HL-60 (cell line): ENCODE results near the gene CFAP100.

Source experiments
- DNase-seq, 2 experiments: peaks; one replicate each; pipeline ENCODE4 v3.0.0-alpha.2; 2010 to 2020; ENCODE audit warnings: low read depth in 1 of 2, low spot score in 1 of 2
- H3K27ac ChIP-seq: fragments of 250-450 bp; sonication (Bioruptor Pico); replicated peaks from 2 replicates; pipeline ENCODE4 v1.5.1; 2020; ENCODE audit warnings: mild to moderate bottlenecking, moderate library complexity
- H3K27me3 ChIP-seq: fragments of 250-450 bp; sonication (Bioruptor Pico); 2 replicates; pipeline ENCODE4 v1.5.1; 2021; ENCODE audit warnings: mild to moderate bottlenecking, moderate library complexity; ENCODE audit not compliant: insufficient read depth, poor library complexity, severe bottlenecking
- H3K4me3 ChIP-seq: replicated peaks from 2 replicates; pipeline ENCODE4 v1.5.1; 2011; ENCODE audit warnings: mild to moderate bottlenecking, control low read depth, low read length; ENCODE audit not compliant: insufficient read depth
- CTCF ChIP-seq: IDR thresholded peaks from one replicate; pipeline ENCODE4 v1.5.1; 2011; ENCODE audit warnings: low read length, control low read depth, inconsistent platforms; ENCODE audit not compliant: insufficient read depth
- GABPA ChIP-seq: IDR thresholded peaks from 2 replicates; pipeline ENCODE4 v1.6.1; 2012; ENCODE audit warnings: low read depth
- POLR2AphosphoS5 ChIP-seq: IDR thresholded peaks from 2 replicates; pipeline ENCODE4 v1.6.1; 2012; ENCODE audit warnings: low read depth
- SPI1 ChIP-seq: IDR thresholded peaks from 2 replicates; pipeline ENCODE4 v1.6.1; 2012; ENCODE audit warnings: low read depth, mild to moderate bottlenecking, borderline replicate concordance
- TF ChIP-seq, protein P1 (sequence below): IDR thresholded peaks from 2 replicates; pipeline ENCODE4 v1.6.1; 2012; ENCODE audit warnings: low read depth; ENCODE audit not compliant: insufficient replicate concordance

The CFAP100 gene

DNA sequence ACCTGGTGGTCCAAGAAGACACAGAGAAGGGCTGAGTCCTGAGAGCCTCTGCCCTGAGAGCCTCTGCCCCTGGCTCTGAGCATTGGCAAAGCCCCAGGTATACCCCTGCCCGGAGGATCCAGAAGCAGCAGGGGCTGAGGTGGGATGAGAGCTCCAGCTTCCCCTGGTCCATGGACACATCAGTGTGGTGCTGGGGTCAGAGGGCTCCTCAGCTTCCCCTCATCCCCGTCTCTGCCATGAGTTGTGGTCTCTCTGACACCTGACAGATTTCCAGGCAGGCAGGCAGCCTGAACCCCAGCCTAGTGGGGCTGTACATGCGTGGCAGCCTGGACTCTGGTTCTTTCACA, 34.0 kb upstream of the CFAP100 start:
- TF ChIP-seq POLR2AphosphoS5 (no peak), GABPA (no peak)
- Histone ChIP-seq H3K4me3 (no peak overlapping the region), H3K27ac (no peak overlapping the region), H3K27me3 (peaks cover 24% of the 10 kb centered on the region)
- DNase-seq = no peak

DNA sequence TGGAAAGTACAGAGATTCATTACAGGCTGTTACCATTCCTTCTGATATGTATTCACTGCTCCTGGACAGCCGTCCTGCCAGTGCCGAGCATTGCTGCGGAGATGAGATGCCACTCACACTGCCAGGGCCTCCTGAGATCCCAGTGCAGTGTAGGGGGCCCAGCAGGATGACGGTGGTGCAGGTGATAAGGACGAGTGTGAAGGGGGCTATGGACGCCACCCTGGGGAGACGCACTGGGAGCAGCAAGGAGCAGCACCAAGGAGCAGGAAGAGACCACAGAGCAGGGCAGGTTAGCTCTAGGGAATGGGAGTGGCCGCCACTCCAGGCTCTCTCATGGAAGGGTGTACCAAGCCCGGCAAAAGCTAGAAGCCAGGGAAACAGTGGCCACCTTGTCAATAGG, 33.5 kb upstream of the CFAP100 start:
- H3K27ac ChIP-seq = no peak overlapping the region
- H3K27me3 ChIP-seq = peaks cover 19% of the 10 kb centered on the region
- TF ChIP-seq GABPA (no peak), POLR2AphosphoS5 (no peak), SPI1 (no peak), CTCF (no peak)
- TF ChIP-seq, protein P1, sequence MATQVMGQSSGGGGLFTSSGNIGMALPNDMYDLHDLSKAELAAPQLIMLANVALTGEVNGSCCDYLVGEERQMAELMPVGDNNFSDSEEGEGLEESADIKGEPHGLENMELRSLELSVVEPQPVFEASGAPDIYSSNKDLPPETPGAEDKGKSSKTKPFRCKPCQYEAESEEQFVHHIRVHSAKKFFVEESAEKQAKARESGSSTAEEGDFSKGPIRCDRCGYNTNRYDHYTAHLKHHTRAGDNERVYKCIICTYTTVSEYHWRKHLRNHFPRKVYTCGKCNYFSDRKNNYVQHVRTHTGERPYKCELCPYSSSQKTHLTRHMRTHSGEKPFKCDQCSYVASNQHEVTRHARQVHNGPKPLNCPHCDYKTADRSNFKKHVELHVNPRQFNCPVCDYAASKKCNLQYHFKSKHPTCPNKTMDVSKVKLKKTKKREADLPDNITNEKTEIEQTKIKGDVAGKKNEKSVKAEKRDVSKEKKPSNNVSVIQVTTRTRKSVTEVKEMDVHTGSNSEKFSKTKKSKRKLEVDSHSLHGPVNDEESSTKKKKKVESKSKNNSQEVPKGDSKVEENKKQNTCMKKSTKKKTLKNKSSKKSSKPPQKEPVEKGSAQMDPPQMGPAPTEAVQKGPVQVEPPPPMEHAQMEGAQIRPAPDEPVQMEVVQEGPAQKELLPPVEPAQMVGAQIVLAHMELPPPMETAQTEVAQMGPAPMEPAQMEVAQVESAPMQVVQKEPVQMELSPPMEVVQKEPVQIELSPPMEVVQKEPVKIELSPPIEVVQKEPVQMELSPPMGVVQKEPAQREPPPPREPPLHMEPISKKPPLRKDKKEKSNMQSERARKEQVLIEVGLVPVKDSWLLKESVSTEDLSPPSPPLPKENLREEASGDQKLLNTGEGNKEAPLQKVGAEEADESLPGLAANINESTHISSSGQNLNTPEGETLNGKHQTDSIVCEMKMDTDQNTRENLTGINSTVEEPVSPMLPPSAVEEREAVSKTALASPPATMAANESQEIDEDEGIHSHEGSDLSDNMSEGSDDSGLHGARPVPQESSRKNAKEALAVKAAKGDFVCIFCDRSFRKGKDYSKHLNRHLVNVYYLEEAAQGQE = no peak
- no peak for DNase-seq
- H3K4me3 ChIP-seq = no peak overlapping the region

DNA sequence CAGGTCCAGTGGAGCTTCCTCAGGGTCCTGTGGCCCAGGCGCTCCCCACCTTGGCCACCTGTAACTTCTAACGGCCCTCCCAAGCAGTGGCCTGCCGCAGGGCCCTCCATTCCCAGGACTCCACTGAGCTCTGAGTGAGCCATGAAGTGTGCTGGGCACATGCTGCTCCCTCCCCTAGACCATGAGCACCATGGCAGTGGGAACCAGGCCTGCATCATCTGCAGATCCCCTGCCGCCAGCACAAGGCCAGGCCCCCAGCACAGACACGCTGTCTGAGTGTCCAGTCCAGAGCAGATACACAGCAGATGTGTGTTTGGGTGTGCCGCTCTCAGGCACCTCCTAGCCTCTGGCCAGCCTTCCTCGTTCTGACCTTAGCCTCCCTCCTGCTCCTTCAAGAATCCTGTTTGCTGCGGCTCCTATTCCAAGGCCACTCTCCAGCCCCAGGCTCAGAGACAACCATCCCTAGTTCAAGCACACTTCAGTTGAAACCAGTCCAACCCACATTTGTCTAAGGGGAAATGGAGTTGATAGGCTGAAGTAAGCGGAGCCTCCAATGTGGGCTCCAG, 30.5 kb upstream of the CFAP100 start:
- DNase-seq = no peak
- H3K27ac ChIP-seq = no peak overlapping the region
- peaks cover 4% of the 10 kb centered on the region for H3K27me3 ChIP-seq
- TF ChIP-seq POLR2AphosphoS5 (no peak), SPI1 (no peak), GABPA (no peak), CTCF (no peak)
- TF ChIP-seq, protein P1 = no peak
- H3K4me3 ChIP-seq = no peak overlapping the region

DNA sequence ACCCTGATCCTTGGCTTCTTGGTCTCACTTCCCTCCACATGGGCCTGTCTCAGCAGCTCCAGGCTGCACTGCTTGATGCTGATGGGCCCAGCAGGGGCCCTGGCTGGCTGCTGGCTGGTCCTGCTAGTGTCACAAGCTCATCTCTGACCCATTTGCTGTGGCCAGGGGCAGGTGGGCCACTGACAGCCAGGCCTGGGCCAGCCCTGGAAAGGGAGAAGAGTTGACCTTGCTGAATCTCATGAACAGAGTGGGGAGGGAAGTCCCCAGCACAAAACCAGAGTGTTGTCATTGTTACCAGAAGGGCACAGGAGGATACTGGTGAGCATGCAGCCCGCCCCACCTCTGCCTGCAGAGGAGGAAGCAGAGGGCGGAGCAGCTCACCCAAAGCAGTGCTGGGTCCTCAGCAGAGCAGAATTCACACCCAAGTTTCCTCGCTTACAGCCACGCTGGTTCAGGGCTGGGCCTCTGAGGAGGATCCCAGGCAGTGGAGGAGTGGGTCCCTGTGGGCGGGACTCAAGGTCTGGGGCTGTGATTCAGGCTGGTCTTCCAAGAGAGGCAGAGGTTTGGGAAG, 29.9 kb upstream of the CFAP100 start:
- no peak for TF ChIP-seq CTCF
- no peak for TF ChIP-seq POLR2AphosphoS5
- no peak for TF ChIP-seq GABPA
- TF ChIP-seq, protein P1 = no peak
- Histone ChIP-seq H3K27me3 (peaks cover 4% of the 10 kb centered on the region), H3K4me3 (no peak overlapping the region), H3K27ac (no peak overlapping the region)
- DNase-seq = no peak
